GM12801 (cell line): ENCODE data around the gene CSTPP1.

ENCODE experiments used
- CTCF ChIP-seq: IDR thresholded peaks from one replicate; pipeline ENCODE4 v1.5.1; 2011; ENCODE audit warnings: control low read depth; ENCODE audit not compliant: insufficient read length; ENCODE audit errors: extremely low read depth

Gene CSTPP1

GRCh38 chr11:47060807-47061206, 124.2 kb downstream of the CSTPP1 start:
- TF ChIP-seq CTCF = no peak

- no peak for TF ChIP-seq CTCF
Measured at GRCh38 chr11:47061429-47062178, 125.0 kb downstream of the CSTPP1 start.

- no peak for TF ChIP-seq CTCF
Measured at GRCh38 chr11:47062736-47063135, 126.2 kb downstream of the CSTPP1 start.

GRCh38 chr11:47067401-47067800, 130.8 kb downstream of the CSTPP1 start:
- no peak for TF ChIP-seq CTCF

GRCh38 chr11:47070769-47071168, 134.2 kb downstream of the CSTPP1 start:
- TF ChIP-seq CTCF = no peak

- TF ChIP-seq CTCF = no peak
Measured at GRCh38 chr11:47071341-47071740, 134.8 kb downstream of the CSTPP1 start.

GRCh38 chr11:47071791-47072261, 135.3 kb downstream of the CSTPP1 start:
- no peak for TF ChIP-seq CTCF
